ENCODE measurements around the gene IGFBP7. TPM values are rescaled to one million over a fixed set of nuclear protein-coding genes. Genes with fewer than 3 reads are reported as not detected.

IGFBP7 gene
- total RNA-seq, 2 experiments from 2014 or later, result not detected

DNA sequence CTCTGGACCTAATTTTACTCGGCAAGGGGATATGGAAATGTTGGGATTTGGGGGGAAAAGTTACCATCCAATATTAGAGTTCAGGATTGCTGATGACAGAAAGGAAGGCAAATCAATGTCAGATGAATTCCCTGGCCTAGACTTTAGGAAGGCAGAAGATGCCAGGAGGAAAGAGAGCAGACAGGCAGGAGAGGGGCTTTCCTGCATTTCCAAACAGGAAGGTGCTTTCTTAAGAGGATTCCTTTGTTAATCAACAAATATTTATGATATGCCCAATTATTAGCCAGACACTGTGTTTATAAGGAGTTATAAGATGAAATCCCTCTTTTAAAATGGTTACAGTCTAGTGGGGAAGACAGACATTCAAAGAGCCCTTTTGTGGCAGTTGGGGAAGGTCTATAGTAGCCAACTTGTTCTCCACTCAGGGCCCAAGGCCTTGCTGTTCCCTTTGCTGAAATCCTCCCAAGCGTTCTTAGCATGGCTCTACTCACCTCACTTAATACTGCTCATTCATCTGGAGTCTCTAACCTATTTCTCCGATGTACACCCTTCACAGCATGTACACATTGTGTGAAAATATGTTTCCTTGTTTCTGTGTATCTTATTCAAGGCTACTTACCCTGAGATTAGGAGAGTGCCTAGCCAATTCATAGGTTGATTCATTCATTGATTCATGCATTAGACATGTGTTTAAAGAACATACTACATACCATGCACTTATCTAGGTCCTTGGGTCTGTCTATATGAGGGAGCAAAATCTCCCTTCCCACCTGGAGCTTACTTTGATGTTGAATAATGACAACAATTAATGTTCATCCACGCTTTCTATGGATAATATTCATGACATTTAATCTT is 5.3 kb downstream of the IGFBP7 start:
- CTCF ChIA-PET, result interaction anchor here (1.3 kb wide), 1 partner anchor 59 kb away, joined by 3 read pairs; no protein-coding TSS in a partner anchor
- no peak for ATAC-seq
- peaks cover 2% of the 10 kb centered on the region for H3K4me1 Mint-ChIP-seq (ENCODE audit: low read depth)
- no peak overlapping the region for H3K4me3 Mint-ChIP-seq
- intact Hi-C loops (cut with micrococcal nuclease), result no loop called here
- POLR2A ChIA-PET, result no interaction called here
- H3K27me3 Mint-ChIP-seq, result peaks cover 24% of the 10 kb centered on the region
- no peak overlapping the region for H3K27ac Mint-ChIP-seq
- H3K9me3 Mint-ChIP-seq, result no peaks in the 10 kb centered on the region
- no peaks in the 10 kb centered on the region for H3K36me3 Mint-ChIP-seq (ENCODE audit: low read depth)
- DNase-seq, result no peak
- TF ChIP-seq, protein P1, sequence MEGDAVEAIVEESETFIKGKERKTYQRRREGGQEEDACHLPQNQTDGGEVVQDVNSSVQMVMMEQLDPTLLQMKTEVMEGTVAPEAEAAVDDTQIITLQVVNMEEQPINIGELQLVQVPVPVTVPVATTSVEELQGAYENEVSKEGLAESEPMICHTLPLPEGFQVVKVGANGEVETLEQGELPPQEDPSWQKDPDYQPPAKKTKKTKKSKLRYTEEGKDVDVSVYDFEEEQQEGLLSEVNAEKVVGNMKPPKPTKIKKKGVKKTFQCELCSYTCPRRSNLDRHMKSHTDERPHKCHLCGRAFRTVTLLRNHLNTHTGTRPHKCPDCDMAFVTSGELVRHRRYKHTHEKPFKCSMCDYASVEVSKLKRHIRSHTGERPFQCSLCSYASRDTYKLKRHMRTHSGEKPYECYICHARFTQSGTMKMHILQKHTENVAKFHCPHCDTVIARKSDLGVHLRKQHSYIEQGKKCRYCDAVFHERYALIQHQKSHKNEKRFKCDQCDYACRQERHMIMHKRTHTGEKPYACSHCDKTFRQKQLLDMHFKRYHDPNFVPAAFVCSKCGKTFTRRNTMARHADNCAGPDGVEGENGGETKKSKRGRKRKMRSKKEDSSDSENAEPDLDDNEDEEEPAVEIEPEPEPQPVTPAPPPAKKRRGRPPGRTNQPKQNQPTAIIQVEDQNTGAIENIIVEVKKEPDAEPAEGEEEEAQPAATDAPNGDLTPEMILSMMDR (IDR thresholded peaks at IDR 0.05), result no peak

DNA sequence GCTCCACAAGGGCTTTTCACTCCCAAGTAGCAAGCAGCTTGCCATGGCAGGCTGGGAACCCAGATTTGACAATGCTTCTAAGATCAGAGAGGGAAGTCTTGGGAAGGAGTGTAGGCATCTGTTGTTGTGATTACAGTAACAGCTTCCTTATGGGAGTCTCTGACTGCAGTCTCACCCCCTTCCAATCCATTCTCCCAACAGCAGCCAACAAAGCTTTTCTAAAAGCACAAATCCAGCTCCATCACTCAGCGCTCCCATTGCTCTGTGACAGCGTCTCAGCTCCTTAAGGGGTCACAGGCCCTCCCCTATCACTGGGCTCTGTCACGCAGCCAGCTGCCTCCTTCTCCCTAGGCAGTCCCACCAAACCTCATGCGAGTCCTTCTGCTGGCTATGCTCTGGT is 7.1 kb downstream of the IGFBP7 start:
- Mint-ChIP-seq H3K27ac (no peak overlapping the region), H3K4me3 (no peak overlapping the region), H3K4me1 (ENCODE audit: low read depth) (no peaks in the 10 kb centered on the region), H3K36me3 (ENCODE audit: low read depth) (no peaks in the 10 kb centered on the region), H3K27me3 (peaks cover 11% of the 10 kb centered on the region), H3K9me3 (no peaks in the 10 kb centered on the region)
- ATAC-seq (no peak), DNase-seq (no peak)
- intact Hi-C loops (cut with micrococcal nuclease), result no loop called here
- ChIA-PET POLR2A (no interaction called here), CTCF (no interaction called here)
- TF ChIP-seq, protein P1 (IDR thresholded peaks at IDR 0.05), result no peak

DNA sequence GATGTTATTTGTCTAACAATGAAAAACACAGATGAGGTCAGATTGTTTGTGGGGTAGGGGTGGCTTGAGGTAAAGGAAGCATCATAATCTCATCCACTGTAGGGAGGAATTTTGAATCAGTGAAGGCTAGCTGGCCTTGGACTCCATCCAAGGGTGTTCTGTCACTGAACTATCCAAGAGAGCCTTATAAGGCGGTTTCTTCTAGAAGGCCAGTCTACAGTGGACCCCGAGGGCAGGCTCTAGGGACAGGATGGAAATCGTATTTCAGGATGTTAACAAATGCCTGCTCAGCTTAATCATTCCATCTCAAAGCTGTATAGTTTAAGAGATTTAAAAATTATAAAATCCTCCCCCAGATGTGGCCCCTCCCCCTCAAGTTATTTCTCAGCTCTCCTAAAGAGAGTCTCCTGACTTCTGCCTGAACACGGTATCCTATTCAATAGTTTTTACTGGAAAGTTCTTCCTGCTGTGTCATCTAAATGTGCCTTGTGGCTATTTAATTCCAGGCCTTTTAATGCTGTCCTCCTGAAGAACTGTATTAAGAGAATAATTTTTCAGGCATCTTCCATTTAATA is 8.0 kb downstream of the IGFBP7 start:
- no peak overlapping the region for H3K4me3 Mint-ChIP-seq
- no peaks in the 10 kb centered on the region for H3K9me3 Mint-ChIP-seq
- ChIA-PET CTCF (no interaction called here), POLR2A (no interaction called here)
- no peak overlapping the region for H3K27ac Mint-ChIP-seq
- TF ChIP-seq, protein P1 (IDR thresholded peaks at IDR 0.05), result no peak
- no peak for DNase-seq
- ATAC-seq, result no peak
- H3K36me3 Mint-ChIP-seq (ENCODE audit: low read depth), result no peaks in the 10 kb centered on the region
- peaks cover 9% of the 10 kb centered on the region for H3K27me3 Mint-ChIP-seq
- intact Hi-C loops (cut with micrococcal nuclease), result no loop called here
- no peaks in the 10 kb centered on the region for H3K4me1 Mint-ChIP-seq (ENCODE audit: low read depth)

DNA sequence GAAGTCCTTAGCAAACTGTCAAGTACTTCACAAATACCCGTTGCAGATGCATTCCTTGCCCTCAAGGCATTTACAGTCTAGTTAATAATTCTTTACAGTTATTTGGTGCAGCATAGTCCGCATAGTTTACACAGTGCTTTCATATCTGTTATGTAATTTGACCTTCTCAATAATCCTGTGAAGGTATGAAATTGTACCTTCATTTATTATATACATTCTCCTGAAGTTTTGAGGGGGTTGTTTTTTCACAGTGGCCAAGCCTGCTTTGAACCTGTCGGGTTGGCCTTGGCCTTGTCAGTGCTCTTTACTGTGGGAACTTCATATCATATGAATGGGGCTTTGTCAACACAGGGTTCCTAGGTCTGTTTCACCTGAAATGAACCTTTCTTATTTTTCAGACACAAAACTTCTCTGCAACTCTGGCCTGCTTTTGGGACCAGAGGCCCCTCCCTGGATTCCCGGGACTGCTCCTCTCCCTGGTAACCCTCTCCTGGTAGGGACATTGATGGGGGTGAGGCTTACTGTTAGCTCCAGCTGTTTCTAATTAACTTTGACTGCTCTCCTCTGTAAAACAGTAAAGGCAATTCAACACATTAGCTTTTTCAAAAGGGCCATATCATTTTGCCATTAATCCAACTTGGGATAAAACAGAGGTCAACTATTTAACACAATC is 9.1 kb downstream of the IGFBP7 start:
- ATAC-seq (no peak), DNase-seq (no peak)
- TF ChIP-seq, protein P1 (IDR thresholded peaks at IDR 0.05), result no peak
- ChIA-PET CTCF (interaction anchor here (0.8 kb wide), 1 partner anchor 62 kb away, joined by 3 read pairs; no protein-coding TSS in a partner anchor), POLR2A (interaction anchor here (0.7 kb wide), 1 partner anchor 169 kb away, joined by 3 read pairs; no protein-coding TSS in a partner anchor)
- Mint-ChIP-seq H3K27me3 (peaks cover 4% of the 10 kb centered on the region), H3K4me1 (ENCODE audit: low read depth) (no peaks in the 10 kb centered on the region), H3K4me3 (no peak overlapping the region), H3K9me3 (no peaks in the 10 kb centered on the region), H3K36me3 (ENCODE audit: low read depth) (no peaks in the 10 kb centered on the region), H3K27ac (no peak overlapping the region)
- intact Hi-C loops (cut with micrococcal nuclease), result no loop called here

Data from activated CD8-positive, alpha-beta T cell treated with anti-CD3 and anti-CD28 coated beads for 36 hours (primary cell).